ENCODE measurements around the gene FGFR2. TPM values are rescaled to one million over a fixed set of nuclear protein-coding genes. Genes with fewer than 3 reads are reported as not detected.

FGFR2 gene
- total RNA-seq, 1 experiment from 2014 or later: 5.7 TPM

GRCh38 chr10:121595351-121595805, 2.9 kb downstream of the FGFR2 start:
- CTCF ChIA-PET: no interaction called here
- no peak for DNase-seq (ENCODE audit: low read depth, low spot score)
- Histone ChIP-seq H3K27ac (ENCODE audit: low read length) (no peak overlapping the region), H3K36me3 (ENCODE audit: control insufficient read depth, insufficient read depth, low read length) (peaks cover 6% of the 10 kb centered on the region), H3K4me3 (ENCODE audit: low read depth in 2 of 2, low read length in 2 of 2) (no peak overlapping the region), H3K4me1 (ENCODE audit: control insufficient read depth, insufficient read depth, low read length) (peaks cover 6% of the 10 kb centered on the region), H3K9me3 (ENCODE audit: control insufficient read depth, insufficient read depth, low read depth, low read length) (no peaks in the 10 kb centered on the region), H3K27me3 (ENCODE audit: control insufficient read depth, insufficient read depth, low read length) (peaks cover 18% of the 10 kb centered on the region)
- no peak for ATAC-seq
- BruUV-seq (replicated peaks): no TSS peak
- POLR2A ChIA-PET: no interaction called here
- TF ChIP-seq POLR2AphosphoS5 (IDR thresholded peaks at IDR 0.05; ENCODE audit: low read depth, low read length) (no peak), CTCF (IDR thresholded peaks at IDR 0.05) (no peak), SIN3A (IDR thresholded peaks at IDR 0.05; ENCODE audit: borderline replicate concordance, insufficient read depth, low read depth, low read length) (no peak), TCF7L2 (IDR thresholded peaks at IDR 0.05; ENCODE audit: low read depth, low read length) (no peak), REST (IDR thresholded peaks at IDR 0.05; ENCODE audit: insufficient read depth in 1 of 2, low read depth in 2 of 2, low read length in 1 of 2) (no peak)
- in situ Hi-C loops (cut with HindIII; ENCODE audit: low pct_unique_long_range_greater_than_20kb, low sequenced_read_pairs) (no loop called here), intact Hi-C loops (cut with micrococcal nuclease; ENCODE audit: unreplicated experiment) (loop anchor here (10.0 kb wide), 1 partner anchor 299 kb away; no protein-coding TSS in a partner anchor)

GRCh38 chr10:121594623-121595350, 3.5 kb downstream of the FGFR2 start:
- Histone ChIP-seq H3K4me1 (ENCODE audit: control insufficient read depth, insufficient read depth, low read length) (peaks cover 6% of the 10 kb centered on the region), H3K4me3 (ENCODE audit: low read depth in 2 of 2, low read length in 2 of 2) (no peak overlapping the region), H3K27ac (ENCODE audit: low read length) (no peak overlapping the region), H3K27me3 (ENCODE audit: control insufficient read depth, insufficient read depth, low read length) (peaks cover 14% of the 10 kb centered on the region), H3K36me3 (ENCODE audit: control insufficient read depth, insufficient read depth, low read length) (peaks cover 6% of the 10 kb centered on the region), H3K9me3 (ENCODE audit: control insufficient read depth, insufficient read depth, low read depth, low read length) (no peaks in the 10 kb centered on the region)
- DNase-seq (ENCODE audit: low read depth, low spot score): no peak
- no peak for ATAC-seq
- intact Hi-C loops (cut with micrococcal nuclease; ENCODE audit: unreplicated experiment): loop anchor here (10.0 kb wide), 1 partner anchor 300 kb away; no protein-coding TSS in a partner anchor
- no TSS peak for BruUV-seq (replicated peaks)
- CTCF ChIA-PET: no interaction called here
- POLR2A ChIA-PET: no interaction called here
- TF ChIP-seq SIN3A (IDR thresholded peaks at IDR 0.05; ENCODE audit: borderline replicate concordance, insufficient read depth, low read depth, low read length) (no peak), POLR2AphosphoS5 (IDR thresholded peaks at IDR 0.05; ENCODE audit: low read depth, low read length) (no peak), REST (IDR thresholded peaks at IDR 0.05; ENCODE audit: insufficient read depth in 1 of 2, low read depth in 2 of 2, low read length in 1 of 2) (no peak), TCF7L2 (IDR thresholded peaks at IDR 0.05; ENCODE audit: low read depth, low read length) (no peak), CTCF (IDR thresholded peaks at IDR 0.05) (no peak)
- in situ Hi-C loops (cut with HindIII; ENCODE audit: low pct_unique_long_range_greater_than_20kb, low sequenced_read_pairs): no loop called here

All from Panc1 (cell line).